Naive B cell (primary cell): Measurements from ENCODE around the gene PTGS1. TPM values are rescaled to one million over a fixed set of nuclear protein-coding genes. Genes with fewer than 3 reads are reported as not detected.

Experiments
- ATAC-seq, 2 donors: fragments of 150-1000 bp; cut with Tn5 transposase; 2 replicates each; pipeline ENCODE4 v1.10.0; 2021; ENCODE audit warnings: low read depth in 2 of 2, mild to moderate bottlenecking in 2 of 2, moderate library complexity in 2 of 2
- DNase-seq: peaks from one replicate; pipeline ENCODE4 v3.0.0; 2022
- H3K27ac Mint-ChIP-seq, 6 donors: one replicate each; pipeline ENCODE4 v1.8.0; 2020 to 2022; ENCODE audit warnings: mild to moderate bottlenecking in 6 of 6, mixed read lengths in 6 of 6, moderate library complexity in 5 of 6, inconsistent platforms in 2 of 6
- H3K27me3 Mint-ChIP-seq, 3 donors: one replicate each; pipeline ENCODE4 v1.8.0; 2021 to 2022; ENCODE audit warnings: mixed read lengths in 3 of 3, mild to moderate bottlenecking in 1 of 3
- H3K36me3 Mint-ChIP-seq, 2 donors: one replicate each; pipeline ENCODE4 v1.8.0; 2020 to 2022; ENCODE audit warnings: mixed read lengths in 2 of 2, inconsistent platforms in 1 of 2, mild to moderate bottlenecking in 1 of 2
- H3K4me1 Mint-ChIP-seq, 3 donors: one replicate each; pipeline ENCODE4 v1.8.0; 2020 to 2022; ENCODE audit warnings: mixed read lengths in 3 of 3, inconsistent platforms in 1 of 3, mild to moderate bottlenecking in 1 of 3, moderate library complexity in 1 of 3
- H3K4me3 Mint-ChIP-seq, 8 donors: one replicate each; pipeline ENCODE4 v1.8.0; 2020 to 2022; ENCODE audit warnings: mild to moderate bottlenecking in 8 of 8, mixed read lengths in 8 of 8, moderate library complexity in 8 of 8, inconsistent platforms in 2 of 8
- H3K9me3 Mint-ChIP-seq, 7 donors: one replicate each; pipeline ENCODE4 v1.8.0; 2020 to 2022; ENCODE audit warnings: mixed read lengths in 7 of 7, mild to moderate bottlenecking in 5 of 7, inconsistent platforms in 2 of 7, moderate library complexity in 1 of 7
- polyA plus RNA-seq, 6 donors: library from polyadenylated mRNA; unstranded; fragments of 300-500 nt; fragmentation: Illumina TruSeq; gene quantifications; one replicate each; pipeline ENCODE4 v1.2.3, GENCODE V29; 2021; ENCODE audit warnings: low read depth in 6 of 6

The PTGS1 gene
- polyA plus RNA-seq, 6 donors from 2014 or later = 18.2 to 37.6 (median 24.7) TPM

DNA sequence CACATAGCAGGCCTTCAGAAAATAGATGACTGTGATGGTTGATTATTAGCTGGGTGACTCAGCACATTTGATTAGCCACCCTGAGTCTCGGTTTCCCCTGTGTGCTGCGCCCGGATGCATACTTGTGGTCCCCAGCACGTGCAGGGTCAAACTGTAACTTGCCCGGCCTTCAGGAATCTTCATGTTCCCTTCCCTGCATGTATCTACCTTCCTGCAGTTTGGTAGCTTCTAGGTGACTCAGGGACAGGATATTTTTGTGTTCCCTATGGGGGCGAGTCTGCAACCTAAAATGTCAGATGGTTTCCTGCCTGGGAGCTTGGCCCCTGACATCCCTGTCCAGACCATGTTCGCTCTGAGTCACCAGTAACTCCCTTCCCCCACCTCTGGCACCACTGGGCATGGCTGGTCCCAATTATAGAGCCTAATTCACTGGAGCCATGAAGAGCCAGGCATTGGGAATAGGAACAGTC lies 13.2 kb downstream of the PTGS1 start:
- peaks cover 22 to 29% of the 10 kb centered on the region in 2 donors for H3K36me3 Mint-ChIP-seq
- peaks cover 0 to 2% (median 0%) of the 10 kb centered on the region in 7 donors for H3K9me3 Mint-ChIP-seq
- peak overlapping the region in 1 of 6 donors; percentile 77 for H3K27ac Mint-ChIP-seq
- H3K4me1 Mint-ChIP-seq = peaks cover 15 to 32% (median 23%) of the 10 kb centered on the region in 3 donors
- H3K4me3 Mint-ChIP-seq = no peak overlapping the region
- H3K27me3 Mint-ChIP-seq = no peaks in the 10 kb centered on the region
- ATAC-seq = no peak
- no peak for DNase-seq

GRCh38 chr9:122386311-122386872 lies 15.6 kb downstream of the PTGS1 start:
- ATAC-seq = no peak

GRCh38 chr9:122387536-122387935 lies 16.7 kb downstream of the PTGS1 start:
- no peak for ATAC-seq
- DNase-seq = no peak

More at GRCh38 chr9:122386311-122386872, 15.6 kb downstream of the PTGS1 start:
- Mint-ChIP-seq H3K27me3 (no peaks in the 10 kb centered on the region), H3K4me1 (peaks cover 33 to 51% (median 40%) of the 10 kb centered on the region in 3 donors), H3K9me3 (no peaks in the 10 kb centered on the region), H3K4me3 (no peak overlapping the region), H3K27ac (peak overlapping the region in 3 of 6 donors; percentile 37 to 61 (median 39)), H3K36me3 (peaks cover 19 to 21% of the 10 kb centered on the region in 2 donors)
- DNase-seq = no peak

GRCh38 chr9:122389195-122389594 lies 18.4 kb downstream of the PTGS1 start:
- ATAC-seq = no peak
- Mint-ChIP-seq H3K27ac (peak overlapping the region; percentile 76 to 98 (median 94)), H3K36me3 (peaks cover 13 to 14% of the 10 kb centered on the region in 2 donors), H3K4me3 (peak overlapping the region in 7 of 8 donors; percentile 63 to 88 (median 79)), H3K9me3 (no peaks in the 10 kb centered on the region), H3K4me1 (peaks cover 29 to 50% (median 43%) of the 10 kb centered on the region in 3 donors), H3K27me3 (no peaks in the 10 kb centered on the region)
- DNase-seq = no peak

More at GRCh38 chr9:122387536-122387935, 16.7 kb downstream of the PTGS1 start:
- Mint-ChIP-seq H3K4me1 (peaks cover 33 to 51% (median 40%) of the 10 kb centered on the region in 3 donors), H3K36me3 (peaks cover 16 to 20% of the 10 kb centered on the region in 2 donors), H3K4me3 (peak overlapping the region in 1 of 8 donors; percentile 64), H3K27ac (peak overlapping the region in 3 of 6 donors; percentile 37 to 81 (median 79)), H3K9me3 (no peaks in the 10 kb centered on the region), H3K27me3 (no peaks in the 10 kb centered on the region)

- peak overlapping the region; percentile 59 to 88 (median 77) for H3K4me3 Mint-ChIP-seq
Measured at GRCh38 chr9:122389799-122390481, 19.1 kb downstream of the PTGS1 start.

GRCh38 chr9:122392284-122392683 lies 21.5 kb downstream of the PTGS1 start:
- peaks cover 24 to 39% (median 35%) of the 10 kb centered on the region in 3 donors for H3K4me1 Mint-ChIP-seq
- H3K4me3 Mint-ChIP-seq = no peak overlapping the region
- H3K27me3 Mint-ChIP-seq = no peaks in the 10 kb centered on the region
- peak overlapping the region in 2 of 6 donors; percentile 60 to 65 for H3K27ac Mint-ChIP-seq
- DNase-seq (no peak), ATAC-seq (no peak)
- H3K36me3 Mint-ChIP-seq = peaks cover 2 to 6% of the 10 kb centered on the region in 2 donors
- H3K9me3 Mint-ChIP-seq = no peaks in the 10 kb centered on the region

More at GRCh38 chr9:122389799-122390481, 19.1 kb downstream of the PTGS1 start:
- H3K36me3 Mint-ChIP-seq = peaks cover 10 to 13% of the 10 kb centered on the region in 2 donors
- peaks cover 29 to 51% (median 49%) of the 10 kb centered on the region in 3 donors for H3K4me1 Mint-ChIP-seq
- no peaks in the 10 kb centered on the region for H3K27me3 Mint-ChIP-seq
- DNase-seq = peak; percentile 86
- ATAC-seq = peak; percentile 98
- H3K27ac Mint-ChIP-seq = peak overlapping the region; percentile 76 to 98 (median 94)
- H3K9me3 Mint-ChIP-seq = no peaks in the 10 kb centered on the region

- Mint-ChIP-seq H3K27ac (peak overlapping the region in 5 of 6 donors; percentile 20 to 78 (median 53)), H3K9me3 (no peaks in the 10 kb centered on the region), H3K4me3 (no peak overlapping the region), H3K36me3 (peaks cover 0 to 6% of the 10 kb centered on the region in 2 donors), H3K4me1 (peaks cover 24 to 39% (median 31%) of the 10 kb centered on the region in 3 donors), H3K27me3 (no peaks in the 10 kb centered on the region)
- DNase-seq = no peak
- ATAC-seq = no peak
Measured at GRCh38 chr9:122392714-122393113, 21.9 kb downstream of the PTGS1 start.

- no peak for ATAC-seq
- Mint-ChIP-seq H3K36me3 (peaks cover 0 to 6% of the 10 kb centered on the region in 2 donors), H3K4me3 (peak overlapping the region in 1 of 8 donors; percentile 49), H3K4me1 (peaks cover 24 to 36% (median 25%) of the 10 kb centered on the region in 3 donors), H3K27me3 (no peaks in the 10 kb centered on the region), H3K27ac (peak overlapping the region in 5 of 6 donors; percentile 15 to 82 (median 57)), H3K9me3 (no peaks in the 10 kb centered on the region)
- no peak for DNase-seq
Measured at GRCh38 chr9:122393284-122393983, 22.6 kb downstream of the PTGS1 start.

DNA sequence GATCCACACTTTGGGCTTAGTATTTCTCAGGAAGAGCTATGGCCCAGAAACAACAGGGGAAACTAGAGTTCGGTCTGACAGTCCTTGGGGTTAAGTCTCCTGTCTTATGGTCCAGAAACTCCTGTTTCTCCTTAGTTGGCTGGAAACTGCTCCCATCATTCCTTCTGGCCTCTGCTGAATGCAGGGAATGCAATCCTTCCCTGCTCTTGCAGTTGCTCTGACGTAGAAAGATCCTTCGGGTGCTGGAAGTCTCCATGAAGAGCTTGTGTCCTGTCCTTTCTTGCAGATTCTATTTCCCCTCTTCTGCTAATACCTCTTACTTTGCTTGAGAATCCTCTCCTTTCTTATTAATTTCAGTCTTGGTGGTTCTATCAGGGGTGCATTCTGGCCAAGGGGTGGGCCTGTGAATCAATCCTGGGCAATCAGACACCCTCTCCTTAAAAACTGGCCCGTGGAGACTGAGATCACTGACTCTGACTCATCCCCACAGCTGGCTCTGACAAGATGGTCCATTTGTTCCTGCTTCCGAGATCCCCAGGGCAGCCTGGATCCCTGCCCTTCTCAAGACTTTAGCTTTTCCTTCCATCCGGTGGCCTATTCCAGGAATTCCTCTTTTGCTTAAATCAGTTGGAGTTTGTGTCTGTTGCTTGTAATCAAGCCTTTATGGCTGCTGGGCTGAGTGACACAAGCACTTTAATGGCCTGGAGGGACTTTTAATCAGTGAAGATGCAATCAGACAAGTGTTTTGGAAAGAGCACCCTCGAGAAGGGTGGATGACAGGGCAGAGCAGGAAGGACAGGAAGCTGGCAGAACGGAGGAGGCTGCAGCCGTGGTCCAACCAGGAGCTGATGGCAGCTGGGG lies 23.7 kb downstream of the PTGS1 start:
- H3K4me3 Mint-ChIP-seq = no peak overlapping the region

DNA sequence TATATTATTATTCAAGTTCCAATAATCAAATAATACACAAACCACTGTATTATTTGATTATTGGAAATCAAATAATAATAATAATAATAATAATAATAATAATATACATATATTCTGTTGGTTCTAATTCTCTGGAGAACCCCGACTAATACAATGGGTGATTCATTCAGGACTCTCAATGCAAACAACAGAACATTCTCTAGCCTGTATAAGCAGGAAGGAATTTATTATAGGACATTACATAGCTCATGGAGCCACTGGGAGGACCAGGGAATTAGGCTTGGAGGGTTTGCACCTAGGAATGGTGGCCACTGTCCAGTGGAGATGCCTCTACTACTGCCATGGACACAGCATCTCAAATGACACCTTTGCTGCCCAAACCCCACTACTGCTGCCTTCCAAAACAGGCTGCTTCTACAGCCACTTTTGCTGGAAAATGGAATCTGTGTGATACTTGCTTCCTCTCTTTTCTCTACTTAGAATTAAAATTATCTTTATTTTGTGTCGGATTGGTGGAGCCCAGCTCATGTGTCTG lies 25.9 kb downstream of the PTGS1 start:
- H3K27ac Mint-ChIP-seq = peak overlapping the region in 1 of 6 donors; percentile 27
- H3K4me1 Mint-ChIP-seq = peaks cover 0 to 12% (median 0%) of the 10 kb centered on the region in 3 donors
- H3K9me3 Mint-ChIP-seq = peaks cover 0 to 18% (median 12%) of the 10 kb centered on the region in 7 donors
- ATAC-seq (no peak), DNase-seq (no peak)
- H3K36me3 Mint-ChIP-seq = peaks cover 0 to 6% of the 10 kb centered on the region in 2 donors
- no peak overlapping the region for H3K4me3 Mint-ChIP-seq
- H3K27me3 Mint-ChIP-seq = no peaks in the 10 kb centered on the region

More for the DNA sequence above, 23.7 kb downstream of the PTGS1 start:
- Mint-ChIP-seq H3K9me3 (peaks cover 0 to 6% (median 3%) of the 10 kb centered on the region in 7 donors), H3K36me3 (peaks cover 0 to 6% of the 10 kb centered on the region in 2 donors), H3K27ac (peak overlapping the region in 5 of 6 donors; percentile 3 to 76 (median 68)), H3K4me1 (peaks cover 14 to 25% (median 15%) of the 10 kb centered on the region in 3 donors), H3K27me3 (no peaks in the 10 kb centered on the region)
- DNase-seq (no peak), ATAC-seq (no peak)

DNA sequence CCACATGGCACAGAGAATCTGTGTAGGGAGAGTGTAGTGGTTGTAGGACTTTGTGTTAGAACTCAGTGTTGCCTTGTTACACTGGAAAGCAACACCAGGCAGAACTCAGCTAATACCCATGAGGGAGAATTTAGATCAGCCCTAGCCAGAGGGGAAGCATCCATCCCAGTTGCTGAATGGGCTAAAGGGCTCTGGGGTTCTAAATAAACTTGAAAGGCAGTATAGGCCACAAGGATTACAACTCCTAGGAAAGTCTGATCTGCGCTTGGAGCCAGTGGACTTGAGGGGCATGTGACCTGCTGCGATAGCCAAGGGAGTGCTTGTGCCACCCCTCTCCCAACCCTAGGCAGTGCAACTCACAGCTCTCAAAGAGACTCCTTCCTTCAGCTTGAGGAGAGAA lies 26.9 kb downstream of the PTGS1 start:
- Mint-ChIP-seq H3K4me3 (no peak overlapping the region), H3K9me3 (peaks cover 0 to 18% (median 12%) of the 10 kb centered on the region in 7 donors), H3K27ac (peak overlapping the region in 1 of 6 donors; percentile 24), H3K4me1 (peaks cover 0 to 12% (median 2%) of the 10 kb centered on the region in 3 donors), H3K27me3 (peaks cover 5 to 7% (median 6%) of the 10 kb centered on the region in 3 donors), H3K36me3 (peaks cover 0 to 6% of the 10 kb centered on the region in 2 donors)
- DNase-seq (no peak), ATAC-seq (no peak)

GRCh38 chr9:122398371-122398924 lies 27.6 kb downstream of the PTGS1 start:
- ATAC-seq (no peak), DNase-seq (no peak)
- Mint-ChIP-seq H3K4me3 (no peak overlapping the region), H3K4me1 (peaks cover 0 to 12% (median 2%) of the 10 kb centered on the region in 3 donors), H3K36me3 (peaks cover 0 to 5% of the 10 kb centered on the region in 2 donors), H3K27me3 (peaks cover 7 to 14% (median 13%) of the 10 kb centered on the region in 3 donors), H3K9me3 (peaks cover 0 to 18% (median 12%) of the 10 kb centered on the region in 7 donors), H3K27ac (no peak overlapping the region)
